GM12891 (cell line): Measurements from ENCODE around the gene TRABD.

Experiments
- POLR2AphosphoS5 ChIP-seq: IDR thresholded peaks from 2 replicates; pipeline ENCODE4 v1.6.1; 2011; ENCODE audit warnings: low read depth, low read length, control low read depth
- TAF1 ChIP-seq: IDR thresholded peaks from 2 replicates; pipeline ENCODE4 v1.6.1; 2011; ENCODE audit warnings: low read depth, low read length, control low read depth

DNA sequence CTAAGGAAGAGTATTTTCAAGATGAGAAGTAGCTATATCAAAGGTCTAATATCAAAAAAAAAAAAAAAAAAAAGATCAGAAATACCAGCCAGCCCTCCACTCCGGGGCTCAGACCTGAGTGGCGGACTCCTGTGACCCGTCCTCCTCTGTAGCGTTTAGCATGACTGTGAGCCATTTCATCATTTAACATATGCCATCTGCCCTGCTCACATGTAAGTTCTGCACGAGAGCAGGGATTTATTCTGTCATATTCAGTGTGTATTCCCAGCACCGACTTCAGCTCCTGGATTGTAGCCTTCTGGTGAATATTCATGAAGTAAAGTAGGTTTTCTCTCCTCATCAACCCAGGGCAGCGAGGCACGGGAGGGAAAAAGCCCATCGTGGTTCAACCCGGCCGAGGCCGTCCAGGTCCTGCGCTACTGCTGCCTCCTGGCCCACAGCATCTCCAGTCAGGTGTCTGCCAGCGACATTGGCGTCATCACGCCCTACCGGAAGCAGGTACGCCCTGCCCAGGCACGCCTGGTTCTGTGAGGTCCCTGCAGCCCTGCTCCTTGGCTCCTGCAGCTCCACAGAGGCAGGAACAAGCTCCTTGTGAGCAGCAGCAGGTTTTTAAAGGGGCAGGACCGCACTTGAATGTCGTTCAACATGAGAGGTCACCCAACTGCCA lies 27.9 kb upstream of the TRABD start:
- no peak for TF ChIP-seq POLR2AphosphoS5
- TF ChIP-seq TAF1 = no peak
